Naive thymus-derived CD4-positive, alpha-beta T cell (primary cell): ENCODE results near the gene CCM2L. TPM values are rescaled to one million over a fixed set of nuclear protein-coding genes. Genes with fewer than 3 reads are reported as not detected.

Source experiments
- ATAC-seq: fragments of 150-1000 bp; cut with Tn5 transposase; 2 replicates; pipeline ENCODE4 v1.10.0; 2021; ENCODE audit warnings: mild to moderate bottlenecking, moderate library complexity
- CTCF ChIA-PET: fragments of 350-600 bp; sonication (Branson Sonifier 250); formaldehyde crosslinking; loops from one replicate; lab custom pipeline; 2021; ENCODE audit warnings: antibody characterized with exemption; lab: Charles Lee
- POLR2A ChIA-PET: fragments of 350-600 bp; sonication (Branson Sonifier 250); formaldehyde crosslinking; loops from one replicate; lab custom pipeline; 2021; ENCODE audit warnings: antibody characterized with exemption, inconsistent platforms; lab: Charles Lee
- DNase-seq, 9 donors: peaks; one replicate each; pipeline versions ENCODE4 v3.0.0 to v3.0.0-alpha.2; 2020 to 2022; ENCODE audit warnings: mixed read lengths in 1 of 9
- H3K27ac ChIP-seq: one replicate; pipeline ENCODE4 v1.7.0; 2013; ENCODE audit warnings: mild to moderate bottlenecking, low read depth, low read length, moderate library complexity
- H3K27me3 ChIP-seq, 2 donors: one replicate each; pipeline ENCODE4 v1.7.0; 2013; ENCODE audit warnings: low read length in 2 of 2, mild to moderate bottlenecking in 2 of 2, moderate library complexity in 2 of 2; ENCODE audit not compliant: control insufficient read depth in 2 of 2, insufficient read depth in 2 of 2
- H3K36me3 ChIP-seq, 3 experiments: 1 replicate in 2 of 3; 2 replicates in 1 of 3; pipeline ENCODE4 v1.7.0; 2013; ENCODE audit warnings: low read length in 3 of 3, mild to moderate bottlenecking in 3 of 3, moderate library complexity in 1 of 3; ENCODE audit not compliant: insufficient read depth in 3 of 3, control insufficient read depth in 2 of 3
- H3K4me1 ChIP-seq, 2 donors: one replicate each; pipeline ENCODE4 v1.7.0; 2013; ENCODE audit warnings: low read length in 2 of 2, mild to moderate bottlenecking in 2 of 2, moderate library complexity in 1 of 2; ENCODE audit not compliant: control insufficient read depth in 2 of 2, insufficient read depth in 2 of 2
- H3K4me3 ChIP-seq: 2 replicates; pipeline ENCODE4 v1.7.0; 2013; ENCODE audit warnings: mild to moderate bottlenecking, low read length
- H3K9me3 ChIP-seq, 3 experiments: 1 replicate in 2 of 3; 2 replicates in 1 of 3; pipeline ENCODE4 v1.7.0; 2013; ENCODE audit warnings: low read length in 3 of 3; ENCODE audit not compliant: control insufficient read depth in 2 of 3
- H3K27ac Mint-ChIP-seq, 9 donors: one replicate each; pipeline ENCODE4 v1.8.0; 2020 to 2022; ENCODE audit warnings: mixed read lengths in 9 of 9, mild to moderate bottlenecking in 8 of 9, moderate library complexity in 5 of 9, inconsistent platforms in 2 of 9
- H3K27me3 Mint-ChIP-seq, 5 donors: one replicate each; pipeline ENCODE4 v1.8.0; 2021 to 2022; ENCODE audit warnings: mixed read lengths in 5 of 5, mild to moderate bottlenecking in 1 of 5
- H3K36me3 Mint-ChIP-seq, 5 donors: one replicate each; pipeline ENCODE4 v1.8.0; 2020 to 2022; ENCODE audit warnings: mixed read lengths in 5 of 5, mild to moderate bottlenecking in 3 of 5, inconsistent platforms in 1 of 5
- H3K4me1 Mint-ChIP-seq, 7 donors: one replicate each; pipeline ENCODE4 v1.8.0; 2020 to 2022; ENCODE audit warnings: mixed read lengths in 7 of 7, mild to moderate bottlenecking in 3 of 7, inconsistent platforms in 1 of 7
- H3K4me3 Mint-ChIP-seq, 10 donors: one replicate each; pipeline ENCODE4 v1.8.0; 2020 to 2022; ENCODE audit warnings: mild to moderate bottlenecking in 10 of 10, mixed read lengths in 10 of 10, moderate library complexity in 6 of 10, inconsistent platforms in 2 of 10
- H3K9me3 Mint-ChIP-seq, 11 donors: one replicate each; pipeline ENCODE4 v1.8.0; 2020 to 2022; ENCODE audit warnings: mixed read lengths in 11 of 11, mild to moderate bottlenecking in 4 of 11, inconsistent platforms in 1 of 11, moderate library complexity in 1 of 11
- intact Hi-C, 2 donors: fragments of 100-400 bp; cut with micrococcal nuclease; formaldehyde crosslinking; loops; one replicate each; pipeline ENCODE4 v1.15.1; 2023
- polyA plus RNA-seq, 2 donors: library from polyadenylated mRNA; unstranded; fragments of 300-500 nt; fragmentation: Illumina TruSeq; gene quantifications; one replicate each; pipeline ENCODE4 v1.2.3, GENCODE V29; 2021
- total RNA-seq, 6 experiments: library from RNA in 5 of 6; stranded (reverse) in 5 of 6; gene quantifications; 1 replicate in 5 of 6; 2 replicates in 1 of 6; pipeline ENCODE4 v1.2.3 and lab custom pipeline; 2021 to 2026

Gene CCM2L
- total and polyA plus RNA-seq, 7 experiments from 2014 or later: not detected

DNA sequence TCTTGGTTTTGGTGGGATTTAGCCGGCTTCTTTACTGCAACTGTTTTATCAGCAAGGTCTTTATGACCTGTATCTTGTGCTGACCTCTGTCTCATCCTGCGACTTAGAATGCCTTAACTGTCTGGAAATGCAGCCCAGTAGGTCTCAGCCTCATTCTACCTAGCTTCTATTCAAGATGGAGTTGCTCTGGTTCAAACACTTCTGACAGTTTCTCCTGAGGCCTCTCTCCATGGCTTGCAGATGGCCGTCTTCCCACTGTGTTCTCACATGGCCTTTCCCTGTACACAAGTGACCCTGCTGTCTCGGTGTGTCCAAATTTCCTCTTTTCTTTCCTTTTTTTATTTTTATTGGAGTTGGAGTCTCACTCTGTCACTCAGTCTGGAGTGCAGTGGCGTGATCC lies 4.2 kb upstream of the CCM2L start:
- Histone ChIP-seq H3K27me3 (no peaks in the 10 kb centered on the region), H3K36me3 (no peaks in the 10 kb centered on the region), H3K4me1 (no peaks in the 10 kb centered on the region), H3K27ac (no peak overlapping the region), H3K9me3 (no peaks in the 10 kb centered on the region), H3K4me3 (no peak overlapping the region)
- H3K36me3 Mint-ChIP-seq: no peaks in the 10 kb centered on the region
- ChIA-PET CTCF (no interaction called here), POLR2A (no interaction called here)
- no peaks in the 10 kb centered on the region for H3K9me3 Mint-ChIP-seq
- DNase-seq (no peak), ATAC-seq (no peak)
- no peak overlapping the region for H3K27ac Mint-ChIP-seq
- H3K4me1 Mint-ChIP-seq: peaks cover 0 to 9% (median 0%) of the 10 kb centered on the region in 7 donors
- peaks cover 0 to 14% (median 10%) of the 10 kb centered on the region in 5 donors for H3K27me3 Mint-ChIP-seq
- no peak overlapping the region for H3K4me3 Mint-ChIP-seq
- intact Hi-C loops: no loop called here

- Histone ChIP-seq H3K27me3 (no peaks in the 10 kb centered on the region), H3K9me3 (no peaks in the 10 kb centered on the region), H3K27ac (no peak overlapping the region), H3K4me3 (no peak overlapping the region), H3K36me3 (no peaks in the 10 kb centered on the region), H3K4me1 (no peaks in the 10 kb centered on the region)
- intact Hi-C loops: no loop called here
- H3K9me3 Mint-ChIP-seq: no peaks in the 10 kb centered on the region
- ATAC-seq (no peak), DNase-seq (no peak)
- POLR2A ChIA-PET: no interaction called here
- no peak overlapping the region for H3K4me3 Mint-ChIP-seq
- H3K27ac Mint-ChIP-seq: no peak overlapping the region
- peaks cover 0 to 9% (median 0%) of the 10 kb centered on the region in 7 donors for H3K4me1 Mint-ChIP-seq
- no peaks in the 10 kb centered on the region for H3K36me3 Mint-ChIP-seq
- H3K27me3 Mint-ChIP-seq: peaks cover 0 to 21% (median 15%) of the 10 kb centered on the region in 5 donors
- CTCF ChIA-PET: no interaction called here
These were observed 3.1 kb upstream of the CCM2L start for GRCh38 chr20:32006841-32007786.

DNA sequence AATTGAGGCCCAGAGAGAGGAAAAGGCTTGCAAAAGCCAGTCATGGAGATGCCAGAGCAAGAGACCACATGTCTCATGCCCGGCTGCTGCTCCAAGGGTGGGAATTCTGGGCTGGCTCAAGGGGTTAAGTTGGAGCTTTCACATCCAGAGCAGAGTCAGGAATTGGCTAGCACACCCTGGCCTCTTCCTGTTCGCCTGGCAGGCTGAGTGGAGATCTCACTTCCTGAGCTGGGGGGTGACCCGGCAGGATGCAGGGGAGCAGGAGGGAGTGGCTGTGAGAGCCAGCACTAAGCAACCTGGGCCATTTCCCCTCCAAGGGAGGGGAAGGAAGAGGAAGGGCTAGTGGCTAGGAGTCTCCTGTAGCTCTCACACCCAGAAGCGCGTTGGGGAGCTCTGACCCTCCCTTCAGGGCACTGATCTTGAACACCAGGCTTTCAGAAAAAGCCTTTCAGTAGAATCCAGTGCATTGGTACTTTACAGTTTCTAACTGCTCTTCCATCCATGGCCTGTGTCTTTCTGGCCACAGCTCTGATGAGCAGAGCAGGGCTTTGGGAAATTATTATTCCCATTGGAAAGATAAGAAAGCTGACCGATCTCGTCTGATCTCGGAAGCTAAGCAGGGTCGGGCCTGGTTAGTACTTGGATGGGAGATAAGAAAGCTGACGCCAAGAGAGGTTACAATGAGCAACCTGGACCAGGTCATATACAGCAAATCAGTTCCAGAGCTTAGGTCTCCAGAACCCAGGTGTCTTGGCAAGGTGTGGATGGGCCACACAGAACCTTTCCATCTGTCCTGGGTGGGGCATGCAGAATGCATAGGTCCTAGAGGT lies 2.2 kb upstream of the CCM2L start:
- intact Hi-C loops: no loop called here
- ATAC-seq: no peak
- H3K4me1 Mint-ChIP-seq: peaks cover 0 to 9% (median 0%) of the 10 kb centered on the region in 7 donors
- no peaks in the 10 kb centered on the region for H3K9me3 Mint-ChIP-seq
- Histone ChIP-seq H3K27me3 (no peaks in the 10 kb centered on the region), H3K9me3 (no peaks in the 10 kb centered on the region), H3K4me1 (no peaks in the 10 kb centered on the region), H3K4me3 (no peak overlapping the region), H3K27ac (no peak overlapping the region), H3K36me3 (no peaks in the 10 kb centered on the region)
- no peak overlapping the region for H3K4me3 Mint-ChIP-seq
- POLR2A ChIA-PET: no interaction called here
- H3K27me3 Mint-ChIP-seq: peaks cover 0 to 22% (median 15%) of the 10 kb centered on the region in 5 donors
- no peak overlapping the region for H3K27ac Mint-ChIP-seq
- no peaks in the 10 kb centered on the region for H3K36me3 Mint-ChIP-seq
- CTCF ChIA-PET: no interaction called here
- DNase-seq: no peak

- Mint-ChIP-seq H3K9me3 (no peaks in the 10 kb centered on the region), H3K27me3 (peaks cover 1 to 22% (median 18%) of the 10 kb centered on the region in 5 donors), H3K4me3 (no peak overlapping the region), H3K4me1 (peaks cover 0 to 9% (median 0%) of the 10 kb centered on the region in 7 donors), H3K27ac (no peak overlapping the region), H3K36me3 (no peaks in the 10 kb centered on the region)
- POLR2A ChIA-PET: no interaction called here
- ATAC-seq: no peak
- H3K4me3 ChIP-seq: no peak overlapping the region
- H3K4me1 ChIP-seq: no peaks in the 10 kb centered on the region
- CTCF ChIA-PET: no interaction called here
- intact Hi-C loops: no loop called here
- H3K9me3 ChIP-seq: no peaks in the 10 kb centered on the region
- H3K36me3 ChIP-seq: no peaks in the 10 kb centered on the region
- H3K27me3 ChIP-seq: no peaks in the 10 kb centered on the region
- DNase-seq: no peak
- no peak overlapping the region for H3K27ac ChIP-seq
These were observed 674 bp upstream of the CCM2L start for GRCh38 chr20:32009564-32009963.

GRCh38 chr20:32010666-32011065 lies 428 bp downstream of the CCM2L start:
- Mint-ChIP-seq H3K9me3 (no peaks in the 10 kb centered on the region), H3K36me3 (peaks cover 0 to 6% (median 0%) of the 10 kb centered on the region in 5 donors), H3K27ac (no peak overlapping the region), H3K27me3 (peaks cover 12 to 31% (median 28%) of the 10 kb centered on the region in 5 donors), H3K4me3 (no peak overlapping the region), H3K4me1 (peaks cover 0 to 9% (median 0%) of the 10 kb centered on the region in 7 donors)
- POLR2A ChIA-PET: interaction anchor here (0.6 kb wide), 1 partner anchor 1373 kb away, joined by 3 read pairs; no protein-coding TSS in a partner anchor
- DNase-seq (no peak), ATAC-seq (no peak)
- Histone ChIP-seq H3K27ac (no peak overlapping the region), H3K36me3 (no peaks in the 10 kb centered on the region), H3K4me3 (no peak overlapping the region), H3K9me3 (no peaks in the 10 kb centered on the region), H3K4me1 (no peaks in the 10 kb centered on the region), H3K27me3 (no peaks in the 10 kb centered on the region)
- CTCF ChIA-PET: no interaction called here
- intact Hi-C loops: loop anchor here in 1 of 2 donors (10.0 kb wide), 1 partner anchor 346 kb away; no protein-coding TSS in a partner anchor

GRCh38 chr20:32012159-32012688 lies 2.0 kb downstream of the CCM2L start:
- no peak overlapping the region for H3K4me3 Mint-ChIP-seq
- H3K36me3 Mint-ChIP-seq: peaks cover 0 to 6% (median 0%) of the 10 kb centered on the region in 5 donors
- peaks cover 0 to 9% (median 3%) of the 10 kb centered on the region in 7 donors for H3K4me1 Mint-ChIP-seq
- no peak for ATAC-seq
- no peak for DNase-seq
- Histone ChIP-seq H3K4me3 (no peak overlapping the region), H3K27me3 (no peaks in the 10 kb centered on the region), H3K36me3 (no peaks in the 10 kb centered on the region), H3K27ac (no peak overlapping the region), H3K4me1 (no peaks in the 10 kb centered on the region), H3K9me3 (no peaks in the 10 kb centered on the region)
- intact Hi-C loops: loop anchor here in 1 of 2 donors (10.0 kb wide), 1 partner anchor 347 kb away; no protein-coding TSS in a partner anchor
- ChIA-PET CTCF (no interaction called here), POLR2A (no interaction called here)
- peaks cover 18 to 41% (median 40%) of the 10 kb centered on the region in 5 donors for H3K27me3 Mint-ChIP-seq
- no peak overlapping the region for H3K27ac Mint-ChIP-seq
- no peaks in the 10 kb centered on the region for H3K9me3 Mint-ChIP-seq
